Measurements from ENCODE around the gene MORF4L1.
"Not testable (repeated sequence)": the region's sequence is repeated elsewhere in the genome, so short reads cannot be mapped to it uniquely, and the experiment has no call there.

Gene MORF4L1

DNA sequence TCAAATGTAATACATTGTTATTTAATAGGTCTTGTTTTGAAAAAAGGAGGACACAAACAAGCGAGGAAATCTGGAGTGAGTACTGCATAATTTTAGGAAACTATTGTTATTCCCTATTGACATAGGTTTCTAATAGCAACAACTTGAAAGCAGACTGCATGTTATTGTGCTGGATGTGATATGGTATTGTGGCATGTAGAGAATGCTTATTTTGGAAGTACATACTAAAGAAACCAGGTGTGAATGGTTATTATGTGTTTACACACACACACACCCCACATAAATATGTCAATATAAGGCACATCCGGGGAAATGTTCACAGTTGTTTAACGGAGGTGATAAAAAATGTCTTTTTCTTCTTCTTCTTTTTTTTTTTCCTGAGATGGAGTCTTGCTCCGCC is 5.9 kb upstream of the MORF4L1 start:
- no peaks in the 10 kb centered on the region for H3K4me1 ChIP-seq (ENCODE audit: control insufficient read depth, low read length)
- no peaks in the 10 kb centered on the region for H3K9me3 ChIP-seq (ENCODE audit: control insufficient read depth, insufficient read depth, low read length)
- no peaks in the 10 kb centered on the region for H3K36me3 ChIP-seq (ENCODE audit: control insufficient read depth, low read length)
- no peaks in the 10 kb centered on the region for H3K9me2 ChIP-seq (replicated peaks; ENCODE audit: control insufficient read depth, low read length)
- H4K20me1 ChIP-seq (ENCODE audit: control insufficient read depth, insufficient read depth, low read depth, low read length) = no peaks in the 10 kb centered on the region
- H3K27me3 ChIP-seq (ENCODE audit: control insufficient read depth, low read length) = peaks cover 3% of the 10 kb centered on the region; the same call in 1 of the 2 replicates
- no peaks in the 10 kb centered on the region for H3K79me2 ChIP-seq (ENCODE audit: control insufficient read depth, low read length)
- no peak overlapping the region for H3K27ac ChIP-seq (ENCODE audit: low read depth, low read length)
- no peak overlapping the region for H3K4me3 ChIP-seq (ENCODE audit: low read length)
- H3K4me2 ChIP-seq (ENCODE audit: low read length) = no peak overlapping the region
- peaks cover 3% of the 10 kb centered on the region; the same call in 1 of the 2 replicates for H3F3A ChIP-seq (ENCODE audit: control insufficient read depth, insufficient read depth)
- no peak for TF ChIP-seq EZH2phosphoT487 (IDR thresholded peaks at IDR 0.05; ENCODE audit: borderline replicate concordance, low read length)
- TF ChIP-seq, protein P1, sequence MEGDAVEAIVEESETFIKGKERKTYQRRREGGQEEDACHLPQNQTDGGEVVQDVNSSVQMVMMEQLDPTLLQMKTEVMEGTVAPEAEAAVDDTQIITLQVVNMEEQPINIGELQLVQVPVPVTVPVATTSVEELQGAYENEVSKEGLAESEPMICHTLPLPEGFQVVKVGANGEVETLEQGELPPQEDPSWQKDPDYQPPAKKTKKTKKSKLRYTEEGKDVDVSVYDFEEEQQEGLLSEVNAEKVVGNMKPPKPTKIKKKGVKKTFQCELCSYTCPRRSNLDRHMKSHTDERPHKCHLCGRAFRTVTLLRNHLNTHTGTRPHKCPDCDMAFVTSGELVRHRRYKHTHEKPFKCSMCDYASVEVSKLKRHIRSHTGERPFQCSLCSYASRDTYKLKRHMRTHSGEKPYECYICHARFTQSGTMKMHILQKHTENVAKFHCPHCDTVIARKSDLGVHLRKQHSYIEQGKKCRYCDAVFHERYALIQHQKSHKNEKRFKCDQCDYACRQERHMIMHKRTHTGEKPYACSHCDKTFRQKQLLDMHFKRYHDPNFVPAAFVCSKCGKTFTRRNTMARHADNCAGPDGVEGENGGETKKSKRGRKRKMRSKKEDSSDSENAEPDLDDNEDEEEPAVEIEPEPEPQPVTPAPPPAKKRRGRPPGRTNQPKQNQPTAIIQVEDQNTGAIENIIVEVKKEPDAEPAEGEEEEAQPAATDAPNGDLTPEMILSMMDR (IDR thresholded peaks at IDR 0.05; ENCODE audit: low read depth, low read length, poor library complexity, severe bottlenecking) = no peak

DNA sequence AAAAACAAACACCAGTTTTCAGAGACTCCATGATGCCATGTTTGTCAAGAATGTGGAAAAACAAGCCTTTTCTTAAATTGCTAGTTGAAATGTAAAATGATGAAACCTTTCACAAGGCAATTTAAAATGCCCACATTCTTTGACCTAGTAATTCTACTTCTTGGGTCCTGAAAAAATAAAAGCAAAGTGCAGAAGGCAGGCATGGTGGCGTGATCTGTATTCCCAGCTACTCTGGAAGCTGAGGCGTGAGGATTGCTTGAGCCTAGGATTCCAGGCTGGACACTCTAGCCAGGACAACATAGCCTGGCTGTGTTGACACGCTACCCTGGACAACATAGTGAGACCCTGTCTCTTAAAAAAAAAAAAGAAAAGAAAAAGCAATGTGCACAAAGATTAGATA is 4.3 kb upstream of the MORF4L1 start:
- H3K4me1 ChIP-seq (ENCODE audit: control insufficient read depth, low read length) = peaks cover 6% of the 10 kb centered on the region
- no peak overlapping the region for H3K4me3 ChIP-seq (ENCODE audit: low read length)
- H3K27ac ChIP-seq (ENCODE audit: low read depth, low read length) = no peak overlapping the region
- H3K9me2 ChIP-seq (replicated peaks; ENCODE audit: control insufficient read depth, low read length) = no peaks in the 10 kb centered on the region
- peaks cover 3% of the 10 kb centered on the region; the same call in 1 of the 2 replicates for H3F3A ChIP-seq (ENCODE audit: control insufficient read depth, insufficient read depth)
- H4K20me1 ChIP-seq (ENCODE audit: control insufficient read depth, insufficient read depth, low read depth, low read length) = no peaks in the 10 kb centered on the region
- peaks cover 8% of the 10 kb centered on the region for H3K79me2 ChIP-seq (ENCODE audit: control insufficient read depth, low read length)
- H3K27me3 ChIP-seq (ENCODE audit: control insufficient read depth, low read length) = peaks cover 3% of the 10 kb centered on the region; the same call in 1 of the 2 replicates
- H3K4me2 ChIP-seq (ENCODE audit: low read length) = no peak overlapping the region
- peaks cover 5% of the 10 kb centered on the region for H3K36me3 ChIP-seq (ENCODE audit: control insufficient read depth, low read length)
- TF ChIP-seq, protein P1 (IDR thresholded peaks at IDR 0.05; ENCODE audit: low read depth, low read length, poor library complexity, severe bottlenecking) = no peak
- TF ChIP-seq EZH2phosphoT487 (IDR thresholded peaks at IDR 0.05; ENCODE audit: borderline replicate concordance, low read length) = no peak
- no peaks in the 10 kb centered on the region for H3K9me3 ChIP-seq (ENCODE audit: control insufficient read depth, insufficient read depth, low read length)

DNA sequence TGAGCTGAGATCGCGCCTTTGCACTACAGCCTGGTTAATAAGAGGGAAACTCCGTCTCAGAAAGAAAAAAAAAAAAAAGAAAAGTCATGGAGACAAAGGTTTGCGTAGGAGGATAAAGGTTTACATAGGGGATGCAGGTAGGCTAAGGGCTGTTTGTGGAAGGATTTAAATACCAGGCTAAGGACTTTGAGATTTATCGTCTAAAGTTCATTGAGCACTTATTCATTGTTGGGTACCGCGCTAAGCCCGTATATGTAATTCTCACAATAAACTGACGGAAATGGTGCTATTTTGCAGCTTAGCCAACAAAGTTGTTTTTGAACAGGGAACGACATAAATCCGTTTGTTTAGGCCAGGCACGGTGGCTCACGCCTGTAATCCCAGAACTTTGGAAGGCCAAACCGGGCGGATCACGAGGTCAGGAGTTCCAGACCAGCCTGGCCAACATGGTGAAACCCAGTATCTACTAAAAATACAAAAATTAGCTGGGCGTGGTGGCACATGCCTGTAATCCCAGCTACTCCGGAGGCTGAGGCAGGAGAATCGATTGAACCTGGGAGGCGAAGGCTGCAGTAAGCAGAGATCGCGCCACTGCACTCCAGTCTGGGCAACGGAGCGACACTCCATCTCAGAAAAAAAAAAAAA is 1.1 kb upstream of the MORF4L1 start:
- Histone ChIP-seq H3K4me1 (ENCODE audit: control insufficient read depth, low read length) (peaks cover 26% of the 10 kb centered on the region), H3K36me3 (ENCODE audit: control insufficient read depth, low read length) (peaks cover 21% of the 10 kb centered on the region), H4K20me1 (ENCODE audit: control insufficient read depth, insufficient read depth, low read depth, low read length) (peaks cover 26% of the 10 kb centered on the region), H3K4me2 (ENCODE audit: low read length) (peak overlapping the region; percentile 98; the same call in 1 of the 2 replicates), H3K79me2 (ENCODE audit: control insufficient read depth, low read length) (peaks cover 41% of the 10 kb centered on the region)
- not testable (repeated sequence) for H3K27me3 ChIP-seq (ENCODE audit: control insufficient read depth, low read length); H3K27ac ChIP-seq (ENCODE audit: low read depth, low read length); H3K4me3 ChIP-seq (ENCODE audit: low read length); H3K9me3 ChIP-seq (ENCODE audit: control insufficient read depth, insufficient read depth, low read length); H3F3A ChIP-seq (ENCODE audit: control insufficient read depth, insufficient read depth); H3K9me2 ChIP-seq (replicated peaks; ENCODE audit: control insufficient read depth, low read length)

DNA sequence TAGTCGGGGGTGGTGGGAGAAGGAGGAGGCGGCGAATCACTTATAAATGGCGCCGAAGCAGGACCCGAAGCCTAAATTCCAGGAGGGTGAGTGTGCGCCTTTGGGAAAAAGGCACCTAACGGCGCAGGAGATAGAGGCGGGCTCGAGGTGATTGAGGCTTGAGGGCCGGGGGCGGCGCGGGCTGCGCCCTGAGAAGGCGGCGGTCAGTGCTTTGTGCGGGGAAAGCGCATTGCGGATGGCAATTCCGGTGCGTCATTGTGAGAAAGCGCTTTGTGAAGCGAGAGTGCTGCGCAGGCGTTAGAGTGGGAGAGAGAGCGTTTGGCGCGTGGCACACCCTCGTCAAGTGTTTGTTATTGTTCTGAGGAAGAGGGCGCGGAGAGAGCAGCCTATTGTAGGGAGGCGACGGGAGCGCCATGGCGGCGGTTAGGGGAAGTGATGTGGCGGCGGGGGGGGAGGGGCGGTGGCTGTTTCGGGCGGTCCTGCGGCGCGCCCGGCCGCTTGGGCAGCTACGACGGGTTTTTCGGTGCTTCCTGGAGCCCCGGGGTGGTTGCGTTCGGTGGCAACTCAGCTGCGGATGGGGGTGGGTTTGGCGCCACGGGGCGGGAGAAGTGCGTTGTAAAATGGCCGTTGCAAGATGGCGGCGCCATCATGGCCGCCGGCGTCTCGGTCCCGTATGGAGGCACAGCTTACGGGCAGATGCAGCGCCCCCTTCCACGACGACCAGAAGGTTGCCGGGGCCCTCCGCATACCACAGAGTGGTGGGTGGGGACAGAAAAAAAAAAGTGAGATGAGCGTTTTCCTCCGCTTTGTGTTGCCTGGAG is 492 bp downstream of the MORF4L1 start:
- Histone ChIP-seq H3K4me3 (ENCODE audit: low read length) (peak overlapping the region; percentile 80), H3K27ac (ENCODE audit: low read depth, low read length) (peak overlapping the region; percentile 88), H3F3A (ENCODE audit: control insufficient read depth, insufficient read depth) (peaks cover 7% of the 10 kb centered on the region), H3K4me2 (ENCODE audit: low read length) (peak overlapping the region; percentile 98), H3K4me1 (ENCODE audit: control insufficient read depth, low read length) (peaks cover 42% of the 10 kb centered on the region), H3K79me2 (ENCODE audit: control insufficient read depth, low read length) (peaks cover 56% of the 10 kb centered on the region), H4K20me1 (ENCODE audit: control insufficient read depth, insufficient read depth, low read depth, low read length) (peaks cover 41% of the 10 kb centered on the region), H3K9me3 (ENCODE audit: control insufficient read depth, insufficient read depth, low read length) (no peaks in the 10 kb centered on the region), H3K9me2 (replicated peaks; ENCODE audit: control insufficient read depth, low read length) (no peaks in the 10 kb centered on the region), H3K36me3 (ENCODE audit: control insufficient read depth, low read length) (peaks cover 31% of the 10 kb centered on the region), H3K27me3 (ENCODE audit: control insufficient read depth, low read length) (no peaks in the 10 kb centered on the region)
- TF ChIP-seq, protein P1 (IDR thresholded peaks at IDR 0.05; ENCODE audit: low read depth, low read length, poor library complexity, severe bottlenecking) = peak; percentile 68
- TF ChIP-seq EZH2phosphoT487 (IDR thresholded peaks at IDR 0.05; ENCODE audit: borderline replicate concordance, low read length) = no peak
